Measurements from ENCODE around the gene PDGFRB.

GRCh38 chr5:150070821-150071220, 84.8 kb downstream of the PDGFRB start:
- TF ChIP-seq CTCF (conservative IDR thresholded peaks at IDR 0.05 in 1 of 2, IDR thresholded peaks at IDR 0.05 in 1 of 2; ENCODE audit: low read depth in 1 of 2, low read length in 2 of 2) (no peak), EZH2 (IDR thresholded peaks at IDR 0.05; ENCODE audit: low read length, missing control alignments) (no peak)

Measured in fibroblast of lung (primary cell).